B cell (primary cell): ENCODE results near the gene THEMIS2. TPM values are rescaled to one million over a fixed set of nuclear protein-coding genes. Genes with fewer than 3 reads are reported as not detected.

Experiments
- ATAC-seq: fragments of 200-7000 bp; cut with Tn5 transposase; one replicate; pipeline ENCODE4 v1.10.0; 2021; ENCODE audit warnings: low read depth, mild to moderate bottlenecking, moderate number of reproducible peaks, moderate library complexity
- CTCF ChIA-PET: fragments of 350-600 bp; sonication (Branson Sonifier 250); formaldehyde crosslinking; loops from one replicate; lab custom pipeline; 2021; ENCODE audit warnings: antibody characterized with exemption, inconsistent platforms; lab: Charles Lee
- POLR2A ChIA-PET: fragments of 350-600 bp; sonication (Branson Sonifier 250); formaldehyde crosslinking; loops from one replicate; lab custom pipeline; 2021; ENCODE audit warnings: antibody characterized with exemption; lab: Charles Lee
- DNase-seq: peaks from one replicate; pipeline ENCODE4 v3.0.0; 2013
- H2AFZ ChIP-seq: 2 replicates; pipeline ENCODE4 v1.6.1; 2012; ENCODE audit warnings: mild to moderate bottlenecking, low read depth, low read length; ENCODE audit not compliant: insufficient read depth, poor library complexity, severe bottlenecking
- H3K27ac ChIP-seq, 2 donors: 1 replicate in 1 of 2; 2 replicates in 1 of 2; pipeline ENCODE4 v1.5.1; 2012 to 2013; ENCODE audit warnings: low read length in 2 of 2, mild to moderate bottlenecking in 2 of 2, moderate library complexity in 1 of 2
- H3K27me3 ChIP-seq, 4 experiments: fragments of 200-600 bp in 1 of 4; sonication (generic) in 1 of 4; replicated peaks in 1 of 4; 1 replicate in 2 of 4; 2 replicates in 2 of 4; pipeline versions ENCODE4 v1.6.1 to v1.7.0; 2013 to 2016; ENCODE audit warnings: low read length in 3 of 4, mild to moderate bottlenecking in 2 of 4, mixed read lengths in 1 of 4, moderate library complexity in 1 of 4; ENCODE audit not compliant: insufficient read depth in 4 of 4, control insufficient read depth in 3 of 4; ENCODE audit errors: control extremely low read depth in 1 of 4
- H3K36me3 ChIP-seq, 2 experiments: replicated peaks in 1 of 2; 1 replicate in 1 of 2; 2 replicates in 1 of 2; pipeline versions ENCODE4 v1.6.1 to v1.7.1; 2013; ENCODE audit warnings: low read length in 1 of 2; ENCODE audit not compliant: insufficient read depth in 2 of 2, control insufficient read depth in 1 of 2; ENCODE audit errors: control extremely low read depth in 1 of 2, extremely low read depth in 1 of 2
- H3K4me1 ChIP-seq, 2 donors: fragments of 200-600 bp in 1 of 2; sonication (generic) in 1 of 2; 1 replicate in 1 of 2; 2 replicates in 1 of 2; pipeline versions ENCODE4 v1.5.1 to v1.6.1; 2013 to 2017; ENCODE audit warnings: low read length in 2 of 2; ENCODE audit not compliant: control insufficient read depth in 2 of 2, insufficient read depth in 2 of 2
- H3K4me2 ChIP-seq: replicated peaks from 2 replicates; pipeline ENCODE3; 2012; ENCODE audit warnings: mild to moderate bottlenecking, low read depth, low read length; ENCODE audit not compliant: poor library complexity, severe bottlenecking
- H3K4me3 ChIP-seq, 5 experiments: fragments of 200-600 bp in 1 of 5; sonication (generic) in 1 of 5; 1 replicate in 3 of 5; 2 replicates in 2 of 5; pipeline versions ENCODE4 v1.5.1 to v1.7.0; 2011 to 2016; ENCODE audit warnings: low read length in 4 of 5, mild to moderate bottlenecking in 4 of 5, low read depth in 2 of 5, control low read depth in 1 of 5, moderate library complexity in 1 of 5; ENCODE audit not compliant: insufficient read depth in 1 of 5; ENCODE audit errors: control extremely low read depth in 1 of 5, extremely low read depth in 1 of 5
- H3K79me2 ChIP-seq: fragments of 200-600 bp; sonication (generic); one replicate; pipeline ENCODE4 v1.6.0; 2016; ENCODE audit warnings: low read length; ENCODE audit not compliant: control insufficient read depth, insufficient read depth
- H3K9ac ChIP-seq: fragments of 200-600 bp; sonication (generic); 2 replicates; pipeline ENCODE4 v1.6.1; 2017; ENCODE audit warnings: mild to moderate bottlenecking, low read length, moderate library complexity
- H3K9me3 ChIP-seq, 3 donors: one replicate each; pipeline versions ENCODE4 v1.6.1 to v1.7.1; 2013; ENCODE audit warnings: low read length in 2 of 3; ENCODE audit not compliant: control insufficient read depth in 2 of 3, insufficient read depth in 1 of 3; ENCODE audit errors: control extremely low read depth in 1 of 3
- H4K20me1 ChIP-seq: 2 replicates; pipeline ENCODE4 v1.6.0; 2012; ENCODE audit warnings: mild to moderate bottlenecking, low read length; ENCODE audit not compliant: insufficient read depth, control insufficient read depth, poor library complexity, severe bottlenecking
- H3K27ac Mint-ChIP-seq: one replicate; pipeline ENCODE4 v1.8.0; 2021; ENCODE audit warnings: mixed read lengths
- H3K27me3 Mint-ChIP-seq: one replicate; pipeline ENCODE4 v1.8.0; 2021; ENCODE audit warnings: mixed read lengths
- H3K4me1 Mint-ChIP-seq: one replicate; pipeline ENCODE4 v1.8.0; 2021; ENCODE audit warnings: mixed read lengths
- H3K4me3 Mint-ChIP-seq: one replicate; pipeline ENCODE4 v1.8.0; 2021; ENCODE audit warnings: mixed read lengths
- H3K9me3 Mint-ChIP-seq: one replicate; pipeline ENCODE4 v1.8.0; 2022; ENCODE audit warnings: mixed read lengths; ENCODE audit not compliant: insufficient read depth
- CTCF ChIP-seq: fragments of 200-600 bp; IDR thresholded peaks from one replicate; pipeline ENCODE4 v1.8.0; 2022; ENCODE audit warnings: antibody characterized with exemption, mild to moderate bottlenecking
- EZH2 ChIP-seq: IDR thresholded peaks from 2 replicates; pipeline ENCODE4 v1.6.1; 2012; ENCODE audit warnings: borderline replicate concordance, low read depth, mild to moderate bottlenecking, moderate library complexity, low read length; ENCODE audit not compliant: insufficient read depth, poor library complexity, severe bottlenecking
- WGBS: methylation state at CpG from one replicate; pipeline ENCODE4 v1.1.5; 2013; ENCODE audit warnings: missing lambda C conversion rate; ENCODE audit not compliant: insufficient coverage; 5-methylcytosine and 5-hydroxymethylcytosine counted together
- intact Hi-C: fragments of 100-400 bp; cut with micrococcal nuclease; formaldehyde crosslinking; loops from one replicate; pipeline ENCODE4 v1.10.0; 2022
- polyA plus RNA-seq: library from polyadenylated mRNA; depleted of rRNA; stranded (reverse); fragments of >200 nt; gene quantifications from 2 replicates; pipeline ENCODE4 v1.2.3, GENCODE V29; 2012
- total RNA-seq, 2 donors: library from RNA; stranded (reverse); fragments of 120-200 nt in 1 of 2; gene quantifications; 1 replicate in 1 of 2; 2 replicates in 1 of 2; pipeline versions ENCODE4 v1.2.3 to v1.2.4, GENCODE V29; 2013 to 2022

THEMIS2 gene
- total and polyA plus RNA-seq, 2 donors (not counting 1 experiment from before 2014, with no cell fraction given), result 72.0 to 230 TPM

- TF ChIP-seq CTCF, result no peak
- H3K4me1 ChIP-seq, result peaks cover 44 to 68% of the 10 kb centered on the region in 2 donors
- peak overlapping the region; percentile 72 to 78 for H3K27ac ChIP-seq
- no peaks in the 10 kb centered on the region for H3K27me3 Mint-ChIP-seq
- H3K4me3 ChIP-seq, result peak overlapping the region; percentile 77 to 96 (median 81)
- ChIA-PET CTCF (interaction anchor here (1.0 to 4.2 kb wide), 3 partner anchors 16 to 106 kb away, joined by 3 to 28 read pairs (median 5); no protein-coding TSS in a partner anchor), POLR2A (interaction anchor here (0.6 to 3.6 kb wide), 6 partner anchors 9 to 303 kb away, joined by 3 to 22 read pairs (median 8); partner anchors contain the start of gene XKR8)
- peaks cover 2 to 20% of the 10 kb centered on the region in 2 experiments for H3K36me3 ChIP-seq
- H3K27ac Mint-ChIP-seq, result peak overlapping the region; percentile 81
- peaks cover 42% of the 10 kb centered on the region for H3K4me1 Mint-ChIP-seq
- 38% methylated on average over 13 of the region's 16 CpGs for WGBS
- peak overlapping the region; percentile 92 for H3K4me3 Mint-ChIP-seq
- no peaks in the 10 kb centered on the region for H3K9me3 Mint-ChIP-seq
- H4K20me1 ChIP-seq, result no peaks in the 10 kb centered on the region
- H3K9me3 ChIP-seq, result no peaks in the 10 kb centered on the region
- DNase-seq (peak; percentile 48), ATAC-seq (no peak)
- H2AFZ ChIP-seq, result peak overlapping the region; percentile 92
- H3K79me2 ChIP-seq, result peaks cover 24% of the 10 kb centered on the region
- H3K27me3 ChIP-seq, result no peaks in the 10 kb centered on the region
- intact Hi-C loops, result no loop called here
- H3K9ac ChIP-seq, result peak overlapping the region; percentile 89
- H3K4me2 ChIP-seq, result peak overlapping the region; percentile 95
Measured at GRCh38 chr1:27873671-27874384, 1.5 kb downstream of the THEMIS2 start.

- no peak overlapping the region for H2AFZ ChIP-seq
- no peaks in the 10 kb centered on the region for H3K9me3 ChIP-seq
- no peak for TF ChIP-seq CTCF
- TF ChIP-seq EZH2, result no peak
- no peaks in the 10 kb centered on the region for H3K9me3 Mint-ChIP-seq
- peaks cover 2 to 41% of the 10 kb centered on the region in 2 experiments for H3K36me3 ChIP-seq
- peak overlapping the region; percentile 44 for H3K4me3 Mint-ChIP-seq
- ChIA-PET POLR2A (no interaction called here), CTCF (interaction anchor here (0.7 to 4.2 kb wide), 5 partner anchors 15 to 34 kb away, joined by 3 to 28 read pairs (median 3); no protein-coding TSS in a partner anchor)
- intact Hi-C loops, result no loop called here
- no peaks in the 10 kb centered on the region for H4K20me1 ChIP-seq
- no peaks in the 10 kb centered on the region for H3K27me3 Mint-ChIP-seq
- 96% methylated on average over 17 of the region's 18 CpGs for WGBS
- no peak overlapping the region for H3K9ac ChIP-seq
- no peaks in the 10 kb centered on the region for H3K27me3 ChIP-seq
- peaks cover 31 to 55% of the 10 kb centered on the region in 2 donors for H3K4me1 ChIP-seq
- peaks cover 36% of the 10 kb centered on the region for H3K79me2 ChIP-seq
- peak overlapping the region; percentile 45 to 72 for H3K27ac ChIP-seq
- H3K4me1 Mint-ChIP-seq, result peaks cover 37% of the 10 kb centered on the region
- H3K27ac Mint-ChIP-seq, result peak overlapping the region; percentile 64
- no peak overlapping the region for H3K4me3 ChIP-seq
- H3K4me2 ChIP-seq, result peak overlapping the region; percentile 45
- no peak for ATAC-seq
- peak; percentile 16 for DNase-seq
Measured at GRCh38 chr1:27876341-27877114, 4.2 kb downstream of the THEMIS2 start.
